OCI-LY3 (cell line): ENCODE measurements around the gene TMX4.

Experiments
- H2AFZ ChIP-seq: fragments of 200-600, 300-600 bp; shearing (Covaris generic); 2 replicates; pipeline ENCODE4 v1.6.0; 2014; ENCODE audit warnings: antibody characterized with exemption, low read depth, low read length
- H3K27ac ChIP-seq: fragments of 200-600, 300-600 bp; sonication (generic); 2 replicates; pipeline ENCODE4 v1.5.1; 2014; ENCODE audit warnings: mild to moderate bottlenecking, low read length, moderate library complexity, mixed read lengths
- H3K27me3 ChIP-seq: fragments of 200-600, 300-600 bp; sonication (generic); 2 replicates; pipeline ENCODE4 v1.6.1; 2014; ENCODE audit warnings: low read depth, low read length, mixed read lengths
- H3K36me3 ChIP-seq: fragments of 200-600, 300-600 bp; sonication (generic); replicated peaks from 2 replicates; pipeline ENCODE3; 2014; ENCODE audit warnings: low read depth, low read length, mixed read lengths
- H3K4me1 ChIP-seq: fragments of 300-600, 200-600 bp; sonication (generic); 2 replicates; pipeline ENCODE4 v1.6.1; 2014; ENCODE audit warnings: low read length, mixed read lengths
- H3K4me2 ChIP-seq: fragments of 200-600, 300-600 bp; sonication (generic); 2 replicates; pipeline ENCODE4 v1.6.1; 2014; ENCODE audit warnings: low read length, mixed read lengths
- H3K4me3 ChIP-seq: fragments of 300-600, 200-600 bp; sonication (generic); 2 replicates; pipeline ENCODE4 v1.5.1; 2014; ENCODE audit warnings: antibody characterized with exemption, mild to moderate bottlenecking, low read length, moderate library complexity
- H3K79me2 ChIP-seq: fragments of 300-600, 200-600 bp; shearing (Covaris generic); 2 replicates; pipeline ENCODE4 v1.6.1; 2014; ENCODE audit warnings: mild to moderate bottlenecking, low read length, mixed read lengths
- H3K9ac ChIP-seq: fragments of 300-600, 200-600 bp; shearing (Covaris generic); 2 replicates; pipeline ENCODE4 v1.6.0; 2014; ENCODE audit warnings: mild to moderate bottlenecking, low read length, moderate library complexity
- H3K9me3 ChIP-seq: fragments of 200-600, 300-600 bp; shearing (Covaris generic); 2 replicates; pipeline ENCODE4 v1.6.1; 2014; ENCODE audit warnings: low read length, mixed read lengths; ENCODE audit not compliant: insufficient read depth
- H4K20me1 ChIP-seq: fragments of 200-600, 300-600 bp; sonication (generic); 2 replicates; pipeline ENCODE4 v1.6.1; 2016; ENCODE audit warnings: low read length, mixed read lengths; ENCODE audit not compliant: insufficient read depth
- EZH2phosphoT487 ChIP-seq: fragments of 200-600 bp; shearing (Covaris generic); IDR thresholded peaks from 2 replicates; pipeline ENCODE4 v1.6.1; 2018; ENCODE audit warnings: antibody characterized with exemption, mixed run types, low read depth
- TF ChIP-seq, protein P1 (sequence below): fragments of 200-600, 300-600 bp; sonication (generic); IDR thresholded peaks from 2 replicates; pipeline ENCODE4 v1.5.1; 2014; ENCODE audit warnings: antibody characterized with exemption, low read length, low read depth

Gene TMX4

DNA sequence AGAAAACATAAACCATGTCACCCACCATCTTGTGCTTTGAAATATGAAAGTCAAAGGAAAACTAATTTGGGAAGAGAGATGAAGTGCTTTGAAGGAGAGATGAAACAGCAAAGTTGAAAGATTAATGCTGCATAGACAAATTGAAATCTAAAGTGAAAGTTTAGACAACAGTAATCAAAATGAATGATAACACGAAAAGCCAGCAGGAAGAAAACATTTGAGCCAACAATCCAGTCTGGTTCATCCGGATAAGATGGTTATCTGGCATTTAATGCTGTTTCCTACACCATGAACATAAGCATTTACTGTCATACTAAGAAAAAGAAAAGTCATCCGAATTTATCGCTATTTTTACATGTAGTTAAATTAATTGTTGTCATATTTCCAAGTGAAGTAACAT, 79.9 kb downstream of the TMX4 start:
- H3K27me3 ChIP-seq: peaks cover 15% of the 10 kb centered on the region
- H2AFZ ChIP-seq: no peak overlapping the region
- H3K27ac ChIP-seq: no peak overlapping the region
- H3K4me3 ChIP-seq: no peak overlapping the region
- no peaks in the 10 kb centered on the region for H3K79me2 ChIP-seq
- H3K4me2 ChIP-seq: no peak overlapping the region
- no peak overlapping the region for H3K9ac ChIP-seq
- peaks cover 7% of the 10 kb centered on the region for H3K4me1 ChIP-seq
- no peaks in the 10 kb centered on the region for H3K36me3 ChIP-seq
- TF ChIP-seq EZH2phosphoT487: no peak
- H4K20me1 ChIP-seq: no peaks in the 10 kb centered on the region
- H3K9me3 ChIP-seq: no peaks in the 10 kb centered on the region

DNA sequence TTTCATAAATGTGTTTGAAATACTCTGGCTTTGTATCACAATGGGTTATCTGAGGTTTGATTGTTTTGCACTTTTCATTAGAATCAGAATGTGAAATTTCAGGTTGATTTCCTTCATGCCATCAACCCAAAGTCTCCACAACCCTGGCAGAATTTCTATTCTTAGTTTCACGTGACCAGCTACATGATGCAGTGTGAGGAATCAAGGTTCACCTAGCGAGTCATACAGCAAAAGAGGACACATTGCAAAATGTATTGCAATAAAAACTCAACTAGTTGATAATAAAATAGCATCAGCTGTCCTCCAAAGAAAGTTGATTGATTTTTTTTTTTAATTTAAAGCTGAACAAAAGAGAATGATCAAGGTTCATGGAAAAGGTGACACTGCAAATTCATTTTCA, 81.5 kb downstream of the TMX4 start:
- H3K27me3 ChIP-seq: peaks cover 20% of the 10 kb centered on the region
- H4K20me1 ChIP-seq: no peaks in the 10 kb centered on the region
- H3K27ac ChIP-seq: no peak overlapping the region
- H3K4me3 ChIP-seq: no peak overlapping the region
- no peak overlapping the region for H2AFZ ChIP-seq
- peaks cover 7% of the 10 kb centered on the region for H3K4me1 ChIP-seq
- TF ChIP-seq EZH2phosphoT487: no peak
- TF ChIP-seq, protein P1, sequence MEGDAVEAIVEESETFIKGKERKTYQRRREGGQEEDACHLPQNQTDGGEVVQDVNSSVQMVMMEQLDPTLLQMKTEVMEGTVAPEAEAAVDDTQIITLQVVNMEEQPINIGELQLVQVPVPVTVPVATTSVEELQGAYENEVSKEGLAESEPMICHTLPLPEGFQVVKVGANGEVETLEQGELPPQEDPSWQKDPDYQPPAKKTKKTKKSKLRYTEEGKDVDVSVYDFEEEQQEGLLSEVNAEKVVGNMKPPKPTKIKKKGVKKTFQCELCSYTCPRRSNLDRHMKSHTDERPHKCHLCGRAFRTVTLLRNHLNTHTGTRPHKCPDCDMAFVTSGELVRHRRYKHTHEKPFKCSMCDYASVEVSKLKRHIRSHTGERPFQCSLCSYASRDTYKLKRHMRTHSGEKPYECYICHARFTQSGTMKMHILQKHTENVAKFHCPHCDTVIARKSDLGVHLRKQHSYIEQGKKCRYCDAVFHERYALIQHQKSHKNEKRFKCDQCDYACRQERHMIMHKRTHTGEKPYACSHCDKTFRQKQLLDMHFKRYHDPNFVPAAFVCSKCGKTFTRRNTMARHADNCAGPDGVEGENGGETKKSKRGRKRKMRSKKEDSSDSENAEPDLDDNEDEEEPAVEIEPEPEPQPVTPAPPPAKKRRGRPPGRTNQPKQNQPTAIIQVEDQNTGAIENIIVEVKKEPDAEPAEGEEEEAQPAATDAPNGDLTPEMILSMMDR: no peak
- H3K9ac ChIP-seq: no peak overlapping the region
- H3K36me3 ChIP-seq: no peaks in the 10 kb centered on the region
- no peaks in the 10 kb centered on the region for H3K79me2 ChIP-seq
- H3K4me2 ChIP-seq: no peak overlapping the region
- H3K9me3 ChIP-seq: no peaks in the 10 kb centered on the region

DNA sequence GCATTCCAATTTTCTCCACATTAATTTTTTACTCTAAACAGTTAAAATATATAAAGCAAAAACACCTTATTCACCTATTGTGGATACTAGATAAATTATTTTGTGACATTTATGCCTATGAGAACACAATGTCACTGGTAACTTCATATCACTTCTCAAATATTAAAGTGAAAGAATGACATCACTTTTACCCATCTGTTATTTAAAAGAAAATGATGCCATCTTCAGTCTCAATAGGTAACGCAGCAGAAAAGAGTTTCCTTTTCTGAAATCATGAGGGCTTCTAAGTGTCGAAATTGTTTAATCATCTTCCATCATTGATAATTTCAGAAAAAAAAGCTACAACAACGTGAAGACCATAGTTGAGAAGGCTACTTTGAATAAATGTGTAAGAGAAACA, 82.2 kb downstream of the TMX4 start:
- TF ChIP-seq, protein P1: peak; percentile 14; the same call in 1 of the 2 replicates
- TF ChIP-seq EZH2phosphoT487: no peak
- Histone ChIP-seq H2AFZ (no peak overlapping the region), H3K4me3 (no peak overlapping the region), H3K9me3 (no peaks in the 10 kb centered on the region), H3K4me1 (peaks cover 7% of the 10 kb centered on the region), H3K27ac (no peak overlapping the region), H3K9ac (no peak overlapping the region), H3K79me2 (no peaks in the 10 kb centered on the region), H3K4me2 (no peak overlapping the region), H3K36me3 (no peaks in the 10 kb centered on the region), H3K27me3 (peaks cover 20% of the 10 kb centered on the region), H4K20me1 (no peaks in the 10 kb centered on the region)

DNA sequence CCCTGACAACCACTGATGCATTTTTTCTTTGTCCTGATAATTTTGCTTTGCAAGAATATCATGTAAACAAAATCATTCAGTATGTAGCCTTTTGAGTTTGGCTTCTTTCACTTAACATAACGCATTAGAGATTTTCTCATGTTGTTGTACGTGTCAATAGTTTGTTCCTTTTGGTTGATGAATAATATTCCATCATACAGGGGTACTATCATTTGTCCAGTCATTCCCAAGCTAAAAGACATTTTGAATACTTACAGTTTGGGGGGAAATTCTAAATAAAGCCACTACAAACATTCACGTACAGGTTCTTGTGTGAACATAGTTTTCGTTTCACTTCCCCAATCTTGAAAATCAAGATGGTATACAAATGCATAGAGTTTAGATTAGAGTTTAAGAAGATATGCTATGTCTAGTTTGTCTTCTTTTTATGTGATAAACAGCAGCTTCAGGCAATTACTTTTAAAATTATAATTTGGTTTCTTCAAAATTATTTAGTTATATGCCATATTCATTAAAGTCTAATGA, 84.5 kb downstream of the TMX4 start:
- Histone ChIP-seq H3K36me3 (no peaks in the 10 kb centered on the region), H2AFZ (0 out of 2 replicates have a peak overlapping the region, but pooled peaks have one; percentile 23), H3K9ac (no peak overlapping the region), H3K27me3 (peaks cover 11% of the 10 kb centered on the region), H3K9me3 (no peaks in the 10 kb centered on the region), H3K4me3 (peak overlapping the region; percentile 23), H4K20me1 (no peaks in the 10 kb centered on the region), H3K79me2 (no peaks in the 10 kb centered on the region), H3K4me2 (peak overlapping the region; percentile 59), H3K27ac (no peak overlapping the region), H3K4me1 (peaks cover 11% of the 10 kb centered on the region)
- TF ChIP-seq, protein P1: no peak
- no peak for TF ChIP-seq EZH2phosphoT487
